ENCODE results near the gene BLOC1S2. TPM values are rescaled to one million over a fixed set of nuclear protein-coding genes. Genes with fewer than 3 reads are reported as not detected.

The BLOC1S2 gene
- 95.2 to 120 TPM (median 98.5 TPM) in 5 replicates for total RNA-seq (2022; extraction: Qiagen RNA extraction)

DNA sequence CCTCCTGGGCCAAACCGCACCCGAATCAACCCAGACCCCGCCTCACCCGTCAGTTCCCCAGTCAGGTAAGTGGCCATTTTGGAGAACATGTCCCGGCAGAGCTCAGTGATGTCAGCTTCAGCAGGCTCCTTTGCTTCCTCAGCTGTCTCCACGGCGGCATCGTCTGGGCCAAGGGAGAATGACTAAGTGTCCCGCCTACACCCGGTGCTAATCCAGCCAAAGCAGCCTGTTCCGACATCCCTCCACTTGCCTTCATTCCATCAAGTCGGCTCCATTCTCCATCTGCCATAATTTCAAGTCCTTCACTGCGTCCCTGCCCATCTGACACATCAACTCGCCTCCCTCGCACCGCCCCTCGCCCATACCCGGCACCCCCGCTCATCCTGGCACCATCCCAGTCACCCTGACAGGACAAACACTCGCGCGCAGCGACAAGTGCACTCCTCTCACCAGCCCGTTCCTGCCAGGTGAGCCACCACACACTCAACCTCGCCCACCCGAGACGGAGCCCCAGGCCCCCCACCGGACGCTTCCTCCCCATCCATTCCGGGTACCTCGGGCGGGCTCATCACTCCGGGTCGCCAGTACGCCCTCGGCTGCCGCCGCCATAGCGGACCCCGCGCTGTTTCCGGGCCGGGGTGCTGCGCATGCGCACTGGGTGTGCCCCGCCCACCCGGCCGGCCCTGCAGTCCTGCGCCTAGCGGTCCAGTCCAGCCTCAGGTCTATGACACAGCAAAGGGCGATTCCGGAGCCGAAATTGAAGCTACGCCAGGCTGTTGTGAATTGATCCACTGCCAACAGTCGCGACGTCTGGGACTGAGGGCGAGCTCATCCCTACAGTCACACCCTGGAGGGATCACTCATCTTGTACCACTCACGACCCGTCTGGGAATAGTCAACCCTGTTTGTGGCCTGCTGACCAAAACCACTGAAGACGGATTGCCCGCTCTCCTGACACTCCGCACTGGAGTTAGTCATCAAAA is at the start of gene BLOC1S2:
Gene BLOC1S2, minus strand, starts transcription at position 630 of the 983 bp plus-strand sequence. Its CDS starts 21 bp downstream, at position 609.

GRCh38 chr10:100330079-100330478 is 43.6 kb upstream of the BLOC1S2 start, which contains the start of gene PKD2L1:
TSS of gene PKD2L1 (minus strand) at chr10:100330228. CDS start at chr10:100330103, 125 bp downstream.

GRCh38 chr10:100267239-100268104 is 19.0 kb downstream of the BLOC1S2 start, which contains the start of gene CWF19L1:
TSS of gene CWF19L1 (minus strand) at chr10:100267638. CDS start at chr10:100267593, 45 bp downstream.

Other genes starting within 250 kb of the BLOC1S2 start
- 0.14 to 0.32 TPM (median 0.23 TPM) in 5 replicates for gene CPN1, start 204.8 kb downstream of the BLOC1S2 start, total RNA-seq (2022; extraction: Qiagen RNA extraction)
- 42.6 to 68.6 TPM (median 53.8 TPM) in 5 replicates for gene ERLIN1, start 100.7 kb downstream of the BLOC1S2 start, total RNA-seq (2022; extraction: Qiagen RNA extraction)
- 18.2 to 28.0 TPM (median 22.0 TPM) in 5 replicates for gene CHUK, start 57.1 kb downstream of the BLOC1S2 start, total RNA-seq (2022; extraction: Qiagen RNA extraction)
- 19.4 to 26.9 TPM (median 21.3 TPM) in 5 replicates for gene CWF19L1, start 19.0 kb downstream of the BLOC1S2 start, total RNA-seq (2022; extraction: Qiagen RNA extraction)
- gene PKD2L1, start 43.5 kb upstream of the BLOC1S2 start, total RNA-seq (2022; extraction: Qiagen RNA extraction) = 0.03 to 0.07 TPM (median 0.05 TPM) in 3 of 5 replicates, not detected in the others
- 136 to 190 TPM (median 165 TPM) in 5 replicates for gene SCD, start 60.6 kb upstream of the BLOC1S2 start, total RNA-seq (2022; extraction: Qiagen RNA extraction)
- gene WNT8B, start 176.3 kb upstream of the BLOC1S2 start, total RNA-seq (2022; extraction: Qiagen RNA extraction) = 0.03 to 0.07 TPM (median 0.04 TPM) in 3 of 5 replicates, not detected in the others
- gene SEC31B, start 233.2 kb upstream of the BLOC1S2 start, total RNA-seq (2022; extraction: Qiagen RNA extraction) = 1.6 to 3.0 TPM (median 2.3 TPM) in 5 replicates
- gene NDUFB8, start 243.2 kb upstream of the BLOC1S2 start, total RNA-seq (2022; extraction: Qiagen RNA extraction) = 275 to 300 TPM (median 284 TPM) in 5 replicates
- gene HIF1AN, start 249.3 kb upstream of the BLOC1S2 start, total RNA-seq (2022; extraction: Qiagen RNA extraction) = 12.7 to 19.7 TPM (median 17.0 TPM) in 5 replicates

Measured in A549 treated with CORT108297 at 1 μM for 4 hours (cell line).